Mesothelial cell of epicardium (in vitro differentiated cells): ENCODE results near the gene CUBN. TPM values are rescaled to one million over a fixed set of nuclear protein-coding genes. Genes with fewer than 3 reads are reported as not detected.

Experiments used
- DNase-seq, 2 experiments: peaks; one replicate each; pipeline ENCODE4 v3.0.0; 2021; ENCODE audit warnings: low spot score in 2 of 2; ENCODE audit not compliant: unreplicated experiment in 2 of 2
- H3K27ac Mint-ChIP-seq: 2 replicates; pipeline ENCODE4 v1.8.0; 2021; ENCODE audit warnings: mixed read lengths
- H3K27me3 Mint-ChIP-seq: 2 replicates; pipeline ENCODE4 v1.8.0; 2021; ENCODE audit warnings: low read depth, mixed read lengths
- H3K36me3 Mint-ChIP-seq: 2 replicates; pipeline ENCODE4 v1.8.0; 2021; ENCODE audit warnings: mixed read lengths
- H3K4me1 Mint-ChIP-seq: 2 replicates; pipeline ENCODE4 v1.8.0; 2021; ENCODE audit warnings: mixed read lengths
- H3K4me3 Mint-ChIP-seq: 2 replicates; pipeline ENCODE4 v1.8.0; 2021; ENCODE audit warnings: mild to moderate bottlenecking, moderate library complexity, mixed read lengths
- H3K9me3 Mint-ChIP-seq: 2 replicates; pipeline ENCODE4 v1.8.0; 2021; ENCODE audit warnings: mixed read lengths
- total RNA-seq: library from RNA; stranded (reverse); gene quantifications from 3 replicates; pipeline ENCODE4 v1.2.1, GENCODE V29; 2021
- TF ChIP-seq, protein P1 (sequence below): fragments of 200-600 bp; sonication (generic); IDR thresholded peaks from one replicate; pipeline ENCODE4 v1.5.0; 2021; ENCODE audit warnings: antibody characterized with exemption; ENCODE audit not compliant: unreplicated experiment

Gene CUBN
- total RNA-seq, 1 donor from 2014 or later, result 1.5 TPM

DNA sequence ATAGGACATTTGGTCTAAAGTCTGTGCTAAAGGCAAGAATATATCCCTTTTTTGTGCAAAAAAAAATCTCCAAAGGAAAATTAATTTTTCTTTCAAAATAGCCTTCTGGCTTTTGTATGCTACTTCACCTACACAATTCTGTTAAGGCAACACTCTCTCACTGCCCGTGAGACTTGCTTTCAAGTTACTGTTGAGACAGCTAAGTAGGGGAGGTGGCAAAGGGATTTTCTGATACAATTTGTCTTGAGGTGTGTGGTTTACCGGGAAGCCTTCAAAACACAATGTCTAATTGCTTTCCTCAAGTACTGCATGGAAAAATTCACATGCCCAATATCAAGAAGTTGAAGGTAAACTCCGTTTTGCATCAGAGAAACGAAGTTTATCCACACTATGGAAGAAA lies 261.6 kb downstream of the CUBN start:
- DNase-seq, result no peak
- TF ChIP-seq, protein P1, sequence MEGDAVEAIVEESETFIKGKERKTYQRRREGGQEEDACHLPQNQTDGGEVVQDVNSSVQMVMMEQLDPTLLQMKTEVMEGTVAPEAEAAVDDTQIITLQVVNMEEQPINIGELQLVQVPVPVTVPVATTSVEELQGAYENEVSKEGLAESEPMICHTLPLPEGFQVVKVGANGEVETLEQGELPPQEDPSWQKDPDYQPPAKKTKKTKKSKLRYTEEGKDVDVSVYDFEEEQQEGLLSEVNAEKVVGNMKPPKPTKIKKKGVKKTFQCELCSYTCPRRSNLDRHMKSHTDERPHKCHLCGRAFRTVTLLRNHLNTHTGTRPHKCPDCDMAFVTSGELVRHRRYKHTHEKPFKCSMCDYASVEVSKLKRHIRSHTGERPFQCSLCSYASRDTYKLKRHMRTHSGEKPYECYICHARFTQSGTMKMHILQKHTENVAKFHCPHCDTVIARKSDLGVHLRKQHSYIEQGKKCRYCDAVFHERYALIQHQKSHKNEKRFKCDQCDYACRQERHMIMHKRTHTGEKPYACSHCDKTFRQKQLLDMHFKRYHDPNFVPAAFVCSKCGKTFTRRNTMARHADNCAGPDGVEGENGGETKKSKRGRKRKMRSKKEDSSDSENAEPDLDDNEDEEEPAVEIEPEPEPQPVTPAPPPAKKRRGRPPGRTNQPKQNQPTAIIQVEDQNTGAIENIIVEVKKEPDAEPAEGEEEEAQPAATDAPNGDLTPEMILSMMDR, result no peak
- no peak overlapping the region for H3K27ac Mint-ChIP-seq
- H3K9me3 Mint-ChIP-seq, result no peaks in the 10 kb centered on the region
- no peak overlapping the region for H3K4me3 Mint-ChIP-seq
- H3K27me3 Mint-ChIP-seq, result peaks cover 2% of the 10 kb centered on the region
- H3K4me1 Mint-ChIP-seq, result peaks cover 21% of the 10 kb centered on the region
- no peaks in the 10 kb centered on the region for H3K36me3 Mint-ChIP-seq

DNA sequence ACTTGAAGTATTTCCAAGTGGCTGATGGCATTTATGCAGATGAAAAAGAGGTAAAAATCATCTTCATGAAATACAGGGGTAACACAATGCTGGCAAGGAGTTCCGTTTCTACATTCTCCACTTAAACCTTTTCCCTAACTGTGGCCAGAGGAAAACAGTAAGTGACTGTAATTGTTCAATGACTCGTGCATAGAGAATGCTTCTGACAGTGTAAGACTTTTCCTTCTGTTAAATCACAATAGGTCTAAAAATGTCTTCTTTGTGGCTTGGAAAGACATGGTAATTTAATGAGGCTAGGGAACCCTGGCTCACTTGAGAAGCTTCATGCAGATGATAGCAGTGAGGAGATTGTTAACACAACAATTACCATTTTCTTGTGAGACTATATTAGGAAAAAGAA lies 262.1 kb downstream of the CUBN start:
- no peaks in the 10 kb centered on the region for H3K9me3 Mint-ChIP-seq
- H3K4me1 Mint-ChIP-seq, result peaks cover 24% of the 10 kb centered on the region
- no peak overlapping the region for H3K4me3 Mint-ChIP-seq
- H3K27ac Mint-ChIP-seq, result no peak overlapping the region
- no peaks in the 10 kb centered on the region for H3K36me3 Mint-ChIP-seq
- peaks cover 2% of the 10 kb centered on the region for H3K27me3 Mint-ChIP-seq
- TF ChIP-seq, protein P1, result no peak
- DNase-seq, result no peak

DNA sequence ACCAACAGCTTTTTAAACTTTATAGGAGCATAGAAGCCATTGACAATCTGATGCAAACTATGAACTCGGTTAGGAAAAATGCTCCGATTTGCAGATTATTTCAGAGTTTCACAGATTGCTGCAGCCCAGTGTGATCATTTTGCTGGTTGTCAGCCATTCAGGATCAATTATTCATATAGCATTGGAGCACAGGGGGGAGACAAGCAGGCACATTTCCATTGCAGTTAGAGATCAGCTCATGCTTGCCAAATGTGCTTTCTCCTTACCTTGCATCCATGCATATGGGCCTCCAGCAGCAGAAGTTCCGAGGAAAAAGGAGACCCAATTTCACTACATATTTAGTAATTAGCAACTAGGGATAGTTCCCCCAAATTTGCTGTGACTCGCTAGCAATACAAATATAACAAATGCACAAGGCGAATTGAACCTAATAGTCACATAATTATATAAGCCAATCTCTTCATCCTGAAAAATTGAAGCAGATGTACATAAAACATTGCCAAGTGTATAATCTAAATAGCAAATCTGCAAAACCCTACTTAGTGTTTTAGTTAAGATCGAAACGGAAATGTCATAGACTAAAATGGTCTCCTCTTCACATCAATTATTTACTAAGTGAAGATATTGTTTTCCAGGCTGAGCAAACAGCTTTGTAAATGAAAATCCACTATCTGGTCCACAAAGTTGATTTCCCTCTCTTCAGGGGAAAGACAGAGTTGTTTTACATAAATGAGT lies 262.9 kb downstream of the CUBN start:
- Mint-ChIP-seq H3K27ac (no peak overlapping the region), H3K9me3 (no peaks in the 10 kb centered on the region), H3K36me3 (no peaks in the 10 kb centered on the region), H3K27me3 (peaks cover 2% of the 10 kb centered on the region), H3K4me3 (no peak overlapping the region), H3K4me1 (peaks cover 25% of the 10 kb centered on the region)
- TF ChIP-seq, protein P1, result no peak
- DNase-seq, result no peak

DNA sequence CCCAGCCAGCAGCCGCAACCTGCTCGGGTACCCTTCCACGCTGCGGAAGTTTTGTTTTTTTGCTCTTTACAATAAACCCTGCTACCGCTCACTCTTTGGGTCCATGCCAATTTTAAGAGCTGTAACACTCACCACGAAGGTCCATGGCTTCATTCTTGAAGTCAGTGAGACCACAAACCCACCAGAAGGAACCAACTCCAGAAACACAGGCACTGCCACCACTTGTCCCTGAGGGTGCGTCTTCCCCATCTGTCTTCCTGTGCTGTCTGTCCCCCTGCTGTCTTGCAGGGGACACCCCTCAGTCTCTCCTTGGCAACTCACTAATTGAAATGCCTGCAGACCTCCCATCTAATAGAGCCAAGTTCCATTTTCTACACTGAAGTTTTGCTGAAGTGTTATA lies 263.8 kb downstream of the CUBN start:
- Mint-ChIP-seq H3K27me3 (peaks cover 2% of the 10 kb centered on the region), H3K27ac (no peak overlapping the region), H3K4me3 (no peak overlapping the region), H3K9me3 (no peaks in the 10 kb centered on the region), H3K4me1 (peaks cover 25% of the 10 kb centered on the region), H3K36me3 (no peaks in the 10 kb centered on the region)
- TF ChIP-seq, protein P1, result no peak
- no peak for DNase-seq

DNA sequence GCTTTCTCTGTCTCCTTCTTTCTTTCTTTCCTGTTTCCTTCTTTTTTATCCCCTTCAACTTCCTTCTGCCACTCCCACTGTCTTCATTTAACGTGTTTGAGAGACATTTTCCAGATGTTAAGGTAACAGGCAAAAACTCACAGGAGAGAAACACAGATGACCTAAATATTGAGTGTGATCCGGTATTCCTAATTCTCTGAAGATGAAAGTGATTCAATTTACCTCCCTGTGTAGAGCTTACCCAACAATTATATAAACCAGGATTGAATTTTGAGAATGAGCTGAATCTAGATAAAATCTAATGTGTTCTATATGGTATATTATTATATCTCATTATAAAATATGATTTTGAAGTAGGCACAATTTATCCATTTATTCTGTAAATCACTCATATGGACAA lies 265.8 kb downstream of the CUBN start:
- TF ChIP-seq, protein P1, result no peak
- H3K27me3 Mint-ChIP-seq, result peaks cover 2% of the 10 kb centered on the region
- DNase-seq, result no peak
- H3K9me3 Mint-ChIP-seq, result no peaks in the 10 kb centered on the region
- H3K4me3 Mint-ChIP-seq, result no peak overlapping the region
- no peak overlapping the region for H3K27ac Mint-ChIP-seq
- H3K4me1 Mint-ChIP-seq, result peaks cover 23% of the 10 kb centered on the region
- H3K36me3 Mint-ChIP-seq, result no peaks in the 10 kb centered on the region

DNA sequence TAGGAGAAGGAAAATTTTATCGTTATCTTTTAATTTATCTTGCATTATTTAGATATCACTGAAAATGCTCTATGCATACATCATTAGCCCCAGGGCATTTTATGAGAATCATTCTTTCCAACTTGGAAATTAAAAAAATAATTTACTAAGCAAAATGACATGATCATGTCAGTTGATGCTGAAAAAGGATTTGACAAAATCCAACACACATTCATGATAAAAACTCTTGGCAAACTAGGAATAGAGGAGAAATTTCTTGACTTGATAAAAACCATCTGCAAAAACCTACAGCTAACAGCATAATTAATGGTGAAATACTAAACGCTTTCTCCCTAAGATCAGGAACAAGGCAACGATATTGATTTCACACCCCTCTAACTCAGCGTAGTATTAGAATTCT lies 272.2 kb downstream of the CUBN start:
- Mint-ChIP-seq H3K4me3 (no peak overlapping the region), H3K36me3 (no peaks in the 10 kb centered on the region), H3K4me1 (peaks cover 27% of the 10 kb centered on the region), H3K27ac (no peak overlapping the region), H3K9me3 (no peaks in the 10 kb centered on the region), H3K27me3 (no peaks in the 10 kb centered on the region)
- TF ChIP-seq, protein P1, result no peak
- DNase-seq, result no peak
